GM20000 (cell line): ENCODE data around the gene PMM2.

Source experiments
- DNase-seq: peaks from one replicate; pipeline ENCODE4 v3.0.0; 2012; ENCODE audit warnings: low spot score
- TF ChIP-seq, protein P1 (sequence below): IDR thresholded peaks from 2 replicates; pipeline ENCODE4 v1.5.1; 2012; ENCODE audit warnings: mild to moderate bottlenecking, control low read depth; ENCODE audit errors: extremely low read depth, missing control alignments

PMM2 gene

DNA sequence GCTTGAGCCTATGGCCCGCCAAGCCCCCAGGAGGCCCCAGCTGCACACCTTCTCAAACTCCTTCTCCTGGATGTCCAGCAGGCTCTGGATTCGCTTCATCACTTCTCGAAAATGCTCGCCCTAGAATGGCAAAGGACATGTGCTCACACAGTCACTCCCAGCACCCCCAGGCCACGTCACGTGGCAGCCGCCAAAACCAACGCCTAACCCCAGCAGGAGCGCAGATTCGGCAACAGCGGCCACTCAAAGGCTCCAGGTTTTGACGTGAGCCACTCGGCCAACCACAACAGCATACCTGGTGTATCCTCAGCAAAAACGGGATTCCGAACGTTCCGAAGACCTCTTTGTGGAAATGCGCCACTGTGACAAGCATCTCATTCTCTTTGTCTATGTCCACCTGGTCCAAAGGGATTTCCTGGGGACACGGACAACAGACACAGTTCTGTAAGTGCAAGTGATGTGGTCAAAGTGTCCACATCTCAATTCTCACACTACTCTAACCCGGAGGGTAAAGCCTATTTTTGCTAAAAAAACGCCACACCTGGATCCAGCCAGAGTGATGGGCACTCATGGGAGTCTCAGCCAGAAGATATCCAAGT lies 97.2 kb downstream of the PMM2 start:
- DNase-seq: no peak
- TF ChIP-seq, protein P1, sequence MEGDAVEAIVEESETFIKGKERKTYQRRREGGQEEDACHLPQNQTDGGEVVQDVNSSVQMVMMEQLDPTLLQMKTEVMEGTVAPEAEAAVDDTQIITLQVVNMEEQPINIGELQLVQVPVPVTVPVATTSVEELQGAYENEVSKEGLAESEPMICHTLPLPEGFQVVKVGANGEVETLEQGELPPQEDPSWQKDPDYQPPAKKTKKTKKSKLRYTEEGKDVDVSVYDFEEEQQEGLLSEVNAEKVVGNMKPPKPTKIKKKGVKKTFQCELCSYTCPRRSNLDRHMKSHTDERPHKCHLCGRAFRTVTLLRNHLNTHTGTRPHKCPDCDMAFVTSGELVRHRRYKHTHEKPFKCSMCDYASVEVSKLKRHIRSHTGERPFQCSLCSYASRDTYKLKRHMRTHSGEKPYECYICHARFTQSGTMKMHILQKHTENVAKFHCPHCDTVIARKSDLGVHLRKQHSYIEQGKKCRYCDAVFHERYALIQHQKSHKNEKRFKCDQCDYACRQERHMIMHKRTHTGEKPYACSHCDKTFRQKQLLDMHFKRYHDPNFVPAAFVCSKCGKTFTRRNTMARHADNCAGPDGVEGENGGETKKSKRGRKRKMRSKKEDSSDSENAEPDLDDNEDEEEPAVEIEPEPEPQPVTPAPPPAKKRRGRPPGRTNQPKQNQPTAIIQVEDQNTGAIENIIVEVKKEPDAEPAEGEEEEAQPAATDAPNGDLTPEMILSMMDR: no peak

DNA sequence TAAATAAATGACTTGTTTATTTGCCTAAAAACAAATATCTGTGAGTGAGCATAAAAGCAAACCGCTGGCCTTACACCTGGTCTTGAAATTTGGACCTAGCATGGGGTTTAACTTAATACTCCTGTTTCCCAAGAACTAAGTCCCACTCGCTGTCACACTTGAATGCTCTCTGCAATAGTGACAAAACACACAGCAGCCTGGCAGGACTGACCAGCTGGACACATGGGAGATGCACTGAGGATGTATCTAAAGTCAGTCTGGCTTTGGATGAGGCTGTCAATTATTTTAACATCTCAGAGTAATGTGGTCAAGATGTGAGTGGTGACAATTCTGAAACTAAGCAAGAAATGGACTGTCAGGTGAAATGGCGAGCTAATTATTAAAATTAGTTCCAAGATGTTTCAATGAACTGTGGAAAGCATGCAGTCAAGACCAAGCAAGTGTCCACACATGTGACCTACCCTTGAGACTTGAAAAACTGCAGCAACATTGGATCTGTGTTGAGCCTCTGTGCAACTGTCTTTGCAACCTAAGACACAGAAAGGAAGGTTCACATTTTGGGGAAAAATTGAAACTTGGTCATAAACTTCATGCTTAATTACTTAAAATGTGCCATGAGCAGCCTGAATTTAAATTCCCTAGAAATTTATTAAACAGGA lies 101.2 kb downstream of the PMM2 start:
- DNase-seq: no peak
- TF ChIP-seq, protein P1: no peak
